Esophagus muscularis mucosa (tissue), 3 donors: ENCODE results near the gene NTRK3.

Experiments
- POLR2A ChIP-seq: fragments of 450-650 bp; IDR thresholded peaks from one replicate; pipeline ENCODE4 v1.6.1; 2017; ENCODE audit warnings: antibody characterized with exemption, moderate library complexity, mild to moderate bottlenecking, low read depth
- TF ChIP-seq, protein P1 (sequence below), 3 experiments: fragments of 200-600 bp in 2 of 3; fragments of 450-650 bp in 1 of 3; sonication (generic) in 2 of 3; IDR thresholded peaks; one replicate each; pipeline ENCODE4 v1.5.1; 2017 to 2019; ENCODE audit warnings: antibody characterized with exemption in 3 of 3, mild to moderate bottlenecking in 2 of 3, moderate library complexity in 1 of 3

GRCh38 chr15:88061452-88061851 lies 195.1 kb downstream of the NTRK3 start:
- TF ChIP-seq, protein P1, sequence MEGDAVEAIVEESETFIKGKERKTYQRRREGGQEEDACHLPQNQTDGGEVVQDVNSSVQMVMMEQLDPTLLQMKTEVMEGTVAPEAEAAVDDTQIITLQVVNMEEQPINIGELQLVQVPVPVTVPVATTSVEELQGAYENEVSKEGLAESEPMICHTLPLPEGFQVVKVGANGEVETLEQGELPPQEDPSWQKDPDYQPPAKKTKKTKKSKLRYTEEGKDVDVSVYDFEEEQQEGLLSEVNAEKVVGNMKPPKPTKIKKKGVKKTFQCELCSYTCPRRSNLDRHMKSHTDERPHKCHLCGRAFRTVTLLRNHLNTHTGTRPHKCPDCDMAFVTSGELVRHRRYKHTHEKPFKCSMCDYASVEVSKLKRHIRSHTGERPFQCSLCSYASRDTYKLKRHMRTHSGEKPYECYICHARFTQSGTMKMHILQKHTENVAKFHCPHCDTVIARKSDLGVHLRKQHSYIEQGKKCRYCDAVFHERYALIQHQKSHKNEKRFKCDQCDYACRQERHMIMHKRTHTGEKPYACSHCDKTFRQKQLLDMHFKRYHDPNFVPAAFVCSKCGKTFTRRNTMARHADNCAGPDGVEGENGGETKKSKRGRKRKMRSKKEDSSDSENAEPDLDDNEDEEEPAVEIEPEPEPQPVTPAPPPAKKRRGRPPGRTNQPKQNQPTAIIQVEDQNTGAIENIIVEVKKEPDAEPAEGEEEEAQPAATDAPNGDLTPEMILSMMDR (IDR thresholded peaks at IDR 0.05): no peak
- no peak for TF ChIP-seq POLR2A
